Mesothelial cell of epicardium (in vitro differentiated cells): Measurements from ENCODE around the gene NHLRC4. TPM values are rescaled to one million over a fixed set of nuclear protein-coding genes. Genes with fewer than 3 reads are reported as not detected.

Experiments
- DNase-seq, 2 experiments: peaks; one replicate each; pipeline ENCODE4 v3.0.0; 2021; ENCODE audit warnings: low spot score in 2 of 2; ENCODE audit not compliant: unreplicated experiment in 2 of 2
- H3K27ac Mint-ChIP-seq: 2 replicates; pipeline ENCODE4 v1.8.0; 2021; ENCODE audit warnings: mixed read lengths
- H3K27me3 Mint-ChIP-seq: 2 replicates; pipeline ENCODE4 v1.8.0; 2021; ENCODE audit warnings: low read depth, mixed read lengths
- H3K36me3 Mint-ChIP-seq: 2 replicates; pipeline ENCODE4 v1.8.0; 2021; ENCODE audit warnings: mixed read lengths
- H3K4me1 Mint-ChIP-seq: 2 replicates; pipeline ENCODE4 v1.8.0; 2021; ENCODE audit warnings: mixed read lengths
- H3K4me3 Mint-ChIP-seq: 2 replicates; pipeline ENCODE4 v1.8.0; 2021; ENCODE audit warnings: mild to moderate bottlenecking, moderate library complexity, mixed read lengths
- H3K9me3 Mint-ChIP-seq: 2 replicates; pipeline ENCODE4 v1.8.0; 2021; ENCODE audit warnings: mixed read lengths
- CTCF ChIP-seq: fragments of 200-600 bp; sonication (generic); IDR thresholded peaks from one replicate; pipeline ENCODE4 v1.5.0; 2021; ENCODE audit warnings: antibody characterized with exemption; ENCODE audit not compliant: unreplicated experiment
- total RNA-seq: library from RNA; stranded (reverse); gene quantifications from 3 replicates; pipeline ENCODE4 v1.2.1, GENCODE V29; 2021

NHLRC4 gene
- total RNA-seq, 1 donor from 2014 or later = 2.7 TPM

GRCh38 chr16:567373-568256 is 810 bp downstream of the NHLRC4 start:
- Mint-ChIP-seq H3K27me3 (peaks cover 5% of the 10 kb centered on the region), H3K9me3 (no peaks in the 10 kb centered on the region), H3K27ac (peak overlapping the region; percentile 72), H3K4me1 (peaks cover 38% of the 10 kb centered on the region), H3K4me3 (peak overlapping the region; percentile 43), H3K36me3 (no peaks in the 10 kb centered on the region)
- DNase-seq = no peak
- TF ChIP-seq CTCF = no peak

- Mint-ChIP-seq H3K36me3 (no peaks in the 10 kb centered on the region), H3K4me1 (peaks cover 38% of the 10 kb centered on the region), H3K4me3 (peak overlapping the region; percentile 86), H3K9me3 (no peaks in the 10 kb centered on the region), H3K27ac (peak overlapping the region; percentile 96), H3K27me3 (no peaks in the 10 kb centered on the region)
- no peak for TF ChIP-seq CTCF
- DNase-seq = no peak
Observed at GRCh38 chr16:568401-569258, 1.8 kb downstream of the NHLRC4 start.

GRCh38 chr16:569445-570254 is 2.8 kb downstream of the NHLRC4 start, which contains the start of gene PIGQ:
PIGQ (plus strand) TSS chr16:569968; CDS start chr16:574075, 4,107 bp downstream.
- peak in 1 of 2 experiments; percentile 72 for DNase-seq
- peaks cover 38% of the 10 kb centered on the region for H3K4me1 Mint-ChIP-seq
- H3K9me3 Mint-ChIP-seq = no peaks in the 10 kb centered on the region
- H3K27me3 Mint-ChIP-seq = no peaks in the 10 kb centered on the region
- H3K4me3 Mint-ChIP-seq = peak within 1 kb of the TSS; percentile 86
- TF ChIP-seq CTCF = no peak
- H3K36me3 Mint-ChIP-seq = no peaks in the 10 kb centered on the region
- H3K27ac Mint-ChIP-seq = peak within 1 kb of the TSS; percentile 96

- peaks cover 4% of the 10 kb centered on the region for H3K36me3 Mint-ChIP-seq
- no peak overlapping the region for H3K4me3 Mint-ChIP-seq
- H3K4me1 Mint-ChIP-seq = peaks cover 20% of the 10 kb centered on the region
Observed at GRCh38 chr16:572865-573650, 6.3 kb downstream of the NHLRC4 start.

More at GRCh38 chr16:572865-573650, 6.3 kb downstream of the NHLRC4 start:
- no peaks in the 10 kb centered on the region for H3K27me3 Mint-ChIP-seq
- H3K27ac Mint-ChIP-seq = no peak overlapping the region
- no peak for TF ChIP-seq CTCF
- DNase-seq = no peak
- no peaks in the 10 kb centered on the region for H3K9me3 Mint-ChIP-seq
